ENCODE results near the gene PPFIA2.

GRCh38 chr12:81389550-81390099, 369.5 kb downstream of the PPFIA2 start:
- TF ChIP-seq POLR2A (IDR thresholded peaks at IDR 0.05; ENCODE audit: low read depth, low read length), result no peak
- no peak for TF ChIP-seq TAF1 (IDR thresholded peaks at IDR 0.05; ENCODE audit: borderline replicate concordance, low read depth, low read length)
- no peak for TF ChIP-seq POLR2AphosphoS5 (IDR thresholded peaks at IDR 0.05; ENCODE audit: low read depth, low read length)

Measured in GM12892 (cell line).